ENCODE results near the gene COL11A1. TPM values are rescaled to one million over a fixed set of nuclear protein-coding genes. Genes with fewer than 3 reads are reported as not detected.

The COL11A1 gene
- polyA plus RNA-seq, 1 of the 3 experiments (the other 2 are of a cell fraction), result 0.13 TPM

DNA sequence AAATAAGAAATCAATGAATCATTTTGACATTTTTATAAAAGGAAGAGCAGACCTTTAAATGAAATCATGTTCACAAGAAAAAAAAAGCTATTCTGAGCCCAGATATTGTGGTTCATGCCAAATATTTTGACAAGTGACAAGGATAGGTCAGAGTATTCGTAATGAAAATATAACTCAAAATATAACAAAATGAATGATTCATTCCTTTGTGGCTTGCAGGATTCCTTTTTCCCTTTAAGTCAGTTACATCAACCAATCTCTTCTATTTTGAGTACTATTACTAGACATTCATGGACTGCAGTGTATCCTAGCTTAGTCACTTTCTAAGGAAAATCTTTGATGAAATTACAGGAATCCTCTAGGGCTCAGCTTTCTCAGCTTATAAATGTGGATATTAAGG lies 188.7 kb downstream of the COL11A1 start:
- no peak overlapping the region; the same call in 1 of the 2 replicates for H3K9ac ChIP-seq
- H3K79me2 ChIP-seq (ENCODE audit: insufficient read depth), result no peaks in the 10 kb centered on the region
- DNase-seq, result no peak
- no peak overlapping the region for H2AFZ ChIP-seq (ENCODE audit: low read depth)
- H3K36me3 ChIP-seq (replicated peaks in 1 of 2; ENCODE audit: control insufficient read depth in 1 of 2, insufficient read depth in 2 of 2, low read length in 1 of 2), result no peaks in the 10 kb centered on the region
- 3% methylated on average over 1 of the region's 1 CpG for WGBS (ENCODE audit: low lambda C conversion rate)
- no peaks in the 10 kb centered on the region for H3K9me2 ChIP-seq
- ChIA-PET CTCF (no interaction called here), POLR2A (no interaction called here)
- H4K20me1 ChIP-seq (ENCODE audit: insufficient read depth), result no peaks in the 10 kb centered on the region
- peaks cover 18% of the 10 kb centered on the region for H3F3A ChIP-seq (replicated peaks; ENCODE audit: insufficient read depth)
- peak overlapping the region; percentile 39; the same call in 1 of the 2 replicates for H3K4me2 ChIP-seq
- no peaks in the 10 kb centered on the region for H3K9me3 ChIP-seq
- H3K27ac ChIP-seq (ENCODE audit: low read depth in 2 of 2, low read length in 1 of 2), result peak overlapping the region in 1 of 2 experiments; percentile 62; a peak in 2 of 4 replicates
- H3K4me1 ChIP-seq (ENCODE audit: control insufficient read depth in 1 of 2, insufficient read depth in 2 of 2, low read depth in 1 of 2, low read length in 1 of 2), result peaks cover 0 to 6% of the 10 kb centered on the region in 2 experiments; a peak in 1 of 4 replicates
- no peaks in the 10 kb centered on the region for H3K27me3 ChIP-seq (ENCODE audit: insufficient read depth)
- no peak overlapping the region for H3K4me3 ChIP-seq (ENCODE audit: low read depth in 2 of 2, low read length in 1 of 2)
- peak; percentile 71; the same call in 1 of the 2 replicates for TF ChIP-seq FOXM1 (IDR thresholded peaks at IDR 0.05; ENCODE audit: low read depth)
- TF ChIP-seq, protein P1, sequence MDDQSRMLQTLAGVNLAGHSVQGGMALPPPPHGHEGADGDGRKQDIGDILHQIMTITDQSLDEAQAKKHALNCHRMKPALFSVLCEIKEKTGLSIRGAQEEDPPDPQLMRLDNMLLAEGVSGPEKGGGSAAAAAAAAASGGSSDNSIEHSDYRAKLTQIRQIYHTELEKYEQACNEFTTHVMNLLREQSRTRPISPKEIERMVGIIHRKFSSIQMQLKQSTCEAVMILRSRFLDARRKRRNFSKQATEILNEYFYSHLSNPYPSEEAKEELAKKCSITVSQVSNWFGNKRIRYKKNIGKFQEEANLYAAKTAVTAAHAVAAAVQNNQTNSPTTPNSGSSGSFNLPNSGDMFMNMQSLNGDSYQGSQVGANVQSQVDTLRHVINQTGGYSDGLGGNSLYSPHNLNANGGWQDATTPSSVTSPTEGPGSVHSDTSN (IDR thresholded peaks at IDR 0.05), result peak; percentile 89
- no peak for TF ChIP-seq RAD21 (IDR thresholded peaks at IDR 0.05; ENCODE audit: low read length)
- TF ChIP-seq, protein P2, sequence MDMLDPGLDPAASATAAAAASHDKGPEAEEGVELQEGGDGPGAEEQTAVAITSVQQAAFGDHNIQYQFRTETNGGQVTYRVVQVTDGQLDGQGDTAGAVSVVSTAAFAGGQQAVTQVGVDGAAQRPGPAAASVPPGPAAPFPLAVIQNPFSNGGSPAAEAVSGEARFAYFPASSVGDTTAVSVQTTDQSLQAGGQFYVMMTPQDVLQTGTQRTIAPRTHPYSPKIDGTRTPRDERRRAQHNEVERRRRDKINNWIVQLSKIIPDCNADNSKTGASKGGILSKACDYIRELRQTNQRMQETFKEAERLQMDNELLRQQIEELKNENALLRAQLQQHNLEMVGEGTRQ (IDR thresholded peaks at IDR 0.05; ENCODE audit: borderline replicate concordance, low read depth, low read length), result no peak
- TF ChIP-seq GATA2 (CRISPR knock-in tag; IDR thresholded peaks at IDR 0.05), result no peak
- TF ChIP-seq CTCF (IDR thresholded peaks at IDR 0.05), result no peak
- no peak for TF ChIP-seq RFX5 (IDR thresholded peaks at IDR 0.05; ENCODE audit: low read length)
- no peak for TF ChIP-seq EZH2phosphoT487 (IDR thresholded peaks at IDR 0.05; ENCODE audit: borderline replicate concordance, low read depth)
- TF ChIP-seq IRF3 (IDR thresholded peaks at IDR 0.05; ENCODE audit: low read depth, low read length), result no peak
- TF ChIP-seq YY1 (IDR thresholded peaks at IDR 0.05; ENCODE audit: low read depth), result no peak
- TF ChIP-seq RXRA (IDR thresholded peaks at IDR 0.05; ENCODE audit: borderline replicate concordance, low read depth), result peak; percentile 76; the same call in 1 of the 2 replicates
- peak; percentile 56; the same call in 1 of the 2 replicates for TF ChIP-seq FOSL2 (IDR thresholded peaks at IDR 0.05; ENCODE audit: borderline replicate concordance, low read depth)
- no peak for TF ChIP-seq MAX (IDR thresholded peaks at IDR 0.05; ENCODE audit: low read depth)
- no peak for TF ChIP-seq ELF1 (IDR thresholded peaks at IDR 0.05)
- no peak for TF ChIP-seq MXI1 (IDR thresholded peaks at IDR 0.05; ENCODE audit: low read depth, low read length)
- no peak for TF ChIP-seq CHD2 (IDR thresholded peaks at IDR 0.05; ENCODE audit: low read length, partially characterized antibody)
- peak in 1 of 2 experiments; percentile 84; a peak in 3 of 4 replicates for TF ChIP-seq EP300 (IDR thresholded peaks at IDR 0.05; ENCODE audit: borderline replicate concordance in 1 of 2, low read depth in 1 of 2, low read length in 1 of 2)
- TF ChIP-seq NRF1 (IDR thresholded peaks at IDR 0.05; ENCODE audit: low read depth, low read length), result no peak
- TF ChIP-seq SIN3A (IDR thresholded peaks at IDR 0.05; ENCODE audit: borderline replicate concordance, low read depth, low read length), result no peak
- no peak for TF ChIP-seq GABPA (IDR thresholded peaks at IDR 0.05; ENCODE audit: low read depth)
- peak; percentile 93 for TF ChIP-seq MEF2A (IDR thresholded peaks at IDR 0.05; ENCODE audit: borderline replicate concordance, low read depth)
- TF ChIP-seq, protein P3, sequence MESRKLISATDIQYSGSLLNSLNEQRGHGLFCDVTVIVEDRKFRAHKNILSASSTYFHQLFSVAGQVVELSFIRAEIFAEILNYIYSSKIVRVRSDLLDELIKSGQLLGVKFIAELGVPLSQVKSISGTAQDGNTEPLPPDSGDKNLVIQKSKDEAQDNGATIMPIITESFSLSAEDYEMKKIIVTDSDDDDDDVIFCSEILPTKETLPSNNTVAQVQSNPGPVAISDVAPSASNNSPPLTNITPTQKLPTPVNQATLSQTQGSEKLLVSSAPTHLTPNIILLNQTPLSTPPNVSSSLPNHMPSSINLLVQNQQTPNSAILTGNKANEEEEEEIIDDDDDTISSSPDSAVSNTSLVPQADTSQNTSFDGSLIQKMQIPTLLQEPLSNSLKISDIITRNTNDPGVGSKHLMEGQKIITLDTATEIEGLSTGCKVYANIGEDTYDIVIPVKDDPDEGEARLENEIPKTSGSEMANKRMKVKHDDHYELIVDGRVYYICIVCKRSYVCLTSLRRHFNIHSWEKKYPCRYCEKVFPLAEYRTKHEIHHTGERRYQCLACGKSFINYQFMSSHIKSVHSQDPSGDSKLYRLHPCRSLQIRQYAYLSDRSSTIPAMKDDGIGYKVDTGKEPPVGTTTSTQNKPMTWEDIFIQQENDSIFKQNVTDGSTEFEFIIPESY (IDR thresholded peaks at IDR 0.05; ENCODE audit: borderline replicate concordance, low read depth), result no peak
- TF ChIP-seq TCF12 (IDR thresholded peaks at IDR 0.05), result peak; percentile 85
- no peak for TF ChIP-seq SMC3 (IDR thresholded peaks at IDR 0.05; ENCODE audit: low read depth, low read length)
- no peak for TF ChIP-seq FOXJ3 (CRISPR knock-in tag; IDR thresholded peaks at IDR 0.05)
- TF ChIP-seq NFIC (IDR thresholded peaks at IDR 0.05; ENCODE audit: borderline replicate concordance), result peak; percentile 85
- TF ChIP-seq POLR2AphosphoS5 (IDR thresholded peaks at IDR 0.05; ENCODE audit: low read depth, low read length), result peak; percentile 24; the same call in 1 of the 2 replicates
- TF ChIP-seq RCOR1 (IDR thresholded peaks at IDR 0.05; ENCODE audit: low read length), result no peak
- peak; percentile 72 for TF ChIP-seq JUND (IDR thresholded peaks at IDR 0.05)
